ENCODE results near the gene GATD1.

Gene GATD1

GRCh38 chr11:794766-795633 is 17.7 kb upstream of the GATD1 start:
- peak; percentile 51 for DNase-seq

DNA sequence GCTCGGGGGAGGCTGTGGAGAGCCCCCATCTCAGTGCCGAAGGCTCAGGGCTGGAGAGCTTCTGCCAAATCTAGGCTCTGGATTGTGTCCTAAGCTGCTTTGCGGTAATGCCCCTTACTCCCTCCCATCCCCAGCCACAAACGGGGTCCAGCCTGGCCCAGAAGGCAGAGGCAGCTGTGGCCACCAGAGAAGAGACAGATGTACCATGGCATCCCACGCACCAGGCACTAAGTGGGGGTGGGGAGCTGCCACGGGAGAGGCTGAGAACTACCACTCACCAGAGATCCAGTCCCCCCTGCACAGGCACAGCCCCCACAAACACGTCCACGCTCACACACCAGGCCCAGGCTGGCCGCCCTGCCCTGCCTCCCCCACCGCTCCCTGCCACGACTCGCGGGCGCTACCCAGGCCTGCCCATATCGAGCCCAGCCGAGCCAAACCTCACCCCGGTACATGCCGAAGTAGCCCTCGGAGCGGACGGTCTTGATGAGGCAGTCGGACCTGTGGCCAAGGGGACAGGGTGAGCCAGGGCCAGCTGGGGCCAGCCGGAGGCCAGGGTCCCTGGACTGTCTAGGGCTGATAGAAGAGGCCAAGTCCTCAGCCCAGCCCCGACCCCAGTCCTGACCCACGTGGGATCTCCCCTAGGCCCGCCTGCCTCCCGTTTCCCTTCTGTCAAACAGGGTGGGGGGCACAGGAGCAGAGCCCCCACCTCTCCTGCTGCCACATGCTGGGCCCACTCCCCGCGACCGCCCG is 16.9 kb upstream of the GATD1 start:
- DNase-seq, result no peak

DNA sequence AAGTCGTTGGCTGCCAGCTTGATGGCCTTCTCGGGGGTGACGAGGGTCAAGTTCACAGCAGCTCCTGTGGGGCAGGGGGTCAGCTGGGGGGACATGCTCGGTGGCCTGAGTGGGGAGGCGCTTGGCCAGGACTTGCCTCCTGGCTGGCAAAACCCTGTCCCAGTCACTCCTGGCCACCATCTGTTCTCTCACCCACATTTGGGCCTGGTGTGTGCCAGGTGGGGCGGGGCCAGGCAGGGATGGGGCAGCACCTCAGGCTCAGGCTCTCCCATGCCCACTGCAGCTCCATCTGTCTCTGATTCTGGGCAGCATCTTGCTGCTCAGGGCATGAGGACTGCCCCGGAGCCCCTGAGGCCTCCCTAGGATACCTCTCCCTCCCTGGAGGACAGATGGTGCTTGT is 16.3 kb upstream of the GATD1 start:
- no peak for DNase-seq

GRCh38 chr11:792873-793272 is 15.6 kb upstream of the GATD1 start:
- DNase-seq, result no peak

GRCh38 chr11:792535-792821 is 15.2 kb upstream of the GATD1 start:
- no peak for DNase-seq

DNA sequence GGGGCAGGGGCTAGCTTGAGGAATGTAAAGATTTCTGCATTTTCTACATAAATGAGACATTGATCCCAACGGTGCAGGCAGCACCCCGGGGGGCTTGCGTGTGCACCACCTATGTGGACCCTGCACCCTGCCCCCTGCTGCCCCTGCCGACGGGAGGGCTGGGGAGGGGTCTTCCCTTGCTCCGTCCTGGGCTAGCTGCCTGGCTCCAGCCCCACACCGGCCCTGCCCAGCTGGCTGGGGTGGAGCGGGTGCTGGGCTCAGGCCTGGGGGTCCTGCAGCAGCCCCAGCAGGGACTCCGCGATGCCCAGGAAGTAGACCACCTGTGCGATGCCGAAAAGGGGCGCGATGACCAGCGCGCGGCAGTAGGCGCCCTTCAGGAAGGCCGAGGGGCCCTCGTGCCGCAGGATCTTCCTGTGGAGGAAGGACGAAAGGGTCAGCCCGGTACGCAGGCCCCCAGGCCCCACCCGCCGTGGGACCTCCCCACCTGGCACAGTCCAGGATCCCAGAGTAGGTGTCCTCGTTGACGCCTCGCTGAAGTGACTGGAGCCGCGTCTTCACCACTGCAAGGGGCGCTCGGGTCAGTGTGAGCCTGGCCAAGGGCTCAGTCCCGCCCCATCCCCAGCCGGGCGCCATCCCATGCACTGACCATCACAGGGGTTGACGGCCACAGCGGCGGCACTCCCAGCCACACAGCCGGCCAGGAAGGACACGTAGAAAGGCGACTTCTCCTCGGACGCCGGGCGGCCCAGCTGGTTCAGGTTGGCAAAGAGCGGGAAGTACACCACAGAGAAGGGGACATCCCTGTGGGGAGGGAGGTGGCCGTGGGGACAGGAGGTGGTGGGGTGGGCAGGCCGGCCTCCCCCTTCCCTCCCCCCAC is 14.6 kb upstream of the GATD1 start:
- no peak for DNase-seq

- peak; percentile 55 for DNase-seq
These were observed 13.7 kb upstream of the GATD1 start for GRCh38 chr11:790721-791564.

DNA sequence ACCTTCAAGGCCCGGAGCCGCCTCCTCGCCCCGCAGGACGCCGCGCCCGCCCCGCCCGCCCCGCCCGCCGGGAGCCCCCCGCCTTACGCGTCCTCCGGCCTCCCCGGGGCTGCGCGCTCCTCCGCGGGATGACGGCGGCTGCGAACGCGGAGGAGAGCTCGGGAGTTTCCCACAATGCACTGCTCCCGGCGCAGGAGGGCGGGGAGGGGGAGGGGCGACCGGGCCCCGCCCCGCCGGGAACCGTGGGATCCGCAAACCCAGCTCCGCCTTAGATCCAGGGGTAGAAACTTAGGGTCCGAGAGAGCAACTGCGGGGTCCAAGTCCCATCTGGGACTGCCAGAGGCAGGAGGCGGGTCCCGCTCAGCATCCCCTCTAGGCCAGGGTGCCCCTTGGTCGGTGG is 12.7 kb upstream of the GATD1 start, which contains the start of gene CEND1:
Gene CEND1, minus strand, starts transcription at position 148 of the 400 bp plus-strand sequence. CDS start 1,514 bp downstream, outside the sequence.
- DNase-seq, result no peak

DNA sequence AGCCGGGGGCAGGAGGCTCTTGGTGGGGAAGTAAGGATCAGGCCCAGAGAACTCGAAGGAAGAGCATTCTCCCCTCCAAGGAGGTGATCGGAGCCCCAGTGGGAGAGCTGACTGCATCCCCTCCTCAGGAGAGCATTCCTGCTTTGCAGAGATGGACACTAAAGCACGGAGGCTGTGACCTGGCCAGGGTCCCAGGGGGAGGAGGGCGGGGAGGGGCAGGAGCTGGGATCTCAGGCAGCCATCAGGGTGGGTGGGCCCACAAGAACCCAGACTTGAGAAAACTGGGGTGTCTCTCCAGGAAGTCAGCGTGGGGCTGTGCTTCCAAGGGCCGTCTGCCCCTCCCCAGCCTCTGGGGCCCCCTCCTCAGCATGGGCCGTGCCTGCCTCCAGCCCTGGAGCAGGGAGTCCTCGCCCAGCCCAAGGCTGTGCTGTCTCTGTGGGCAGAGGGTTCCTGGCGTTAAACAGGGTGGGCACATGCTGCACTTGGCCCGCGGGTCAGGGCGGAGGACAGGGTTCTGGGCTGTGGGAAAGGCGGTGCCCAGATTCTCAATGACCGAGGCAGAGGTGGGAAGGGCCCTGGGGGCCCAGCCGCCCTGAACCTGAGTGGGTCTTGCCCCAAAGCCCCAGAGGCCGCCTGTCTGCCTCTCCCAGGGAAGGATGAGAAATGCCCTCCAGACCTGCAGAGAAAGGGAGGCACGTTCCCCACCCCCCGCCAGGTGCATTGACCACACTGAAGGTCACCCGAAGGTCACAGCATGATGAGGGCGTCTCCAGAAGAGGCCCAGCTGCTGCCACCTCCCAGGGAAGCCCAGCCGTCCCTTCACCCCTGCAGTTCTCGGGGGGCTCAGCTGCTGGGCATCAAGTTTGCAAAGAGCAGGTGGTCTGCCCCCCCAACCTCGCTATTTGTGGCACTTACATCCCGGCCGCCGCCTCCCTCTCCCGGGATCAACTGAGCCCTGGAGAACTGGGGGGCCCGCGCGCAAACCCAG is 12.0 kb upstream of the GATD1 start:
- no peak for DNase-seq

DNA sequence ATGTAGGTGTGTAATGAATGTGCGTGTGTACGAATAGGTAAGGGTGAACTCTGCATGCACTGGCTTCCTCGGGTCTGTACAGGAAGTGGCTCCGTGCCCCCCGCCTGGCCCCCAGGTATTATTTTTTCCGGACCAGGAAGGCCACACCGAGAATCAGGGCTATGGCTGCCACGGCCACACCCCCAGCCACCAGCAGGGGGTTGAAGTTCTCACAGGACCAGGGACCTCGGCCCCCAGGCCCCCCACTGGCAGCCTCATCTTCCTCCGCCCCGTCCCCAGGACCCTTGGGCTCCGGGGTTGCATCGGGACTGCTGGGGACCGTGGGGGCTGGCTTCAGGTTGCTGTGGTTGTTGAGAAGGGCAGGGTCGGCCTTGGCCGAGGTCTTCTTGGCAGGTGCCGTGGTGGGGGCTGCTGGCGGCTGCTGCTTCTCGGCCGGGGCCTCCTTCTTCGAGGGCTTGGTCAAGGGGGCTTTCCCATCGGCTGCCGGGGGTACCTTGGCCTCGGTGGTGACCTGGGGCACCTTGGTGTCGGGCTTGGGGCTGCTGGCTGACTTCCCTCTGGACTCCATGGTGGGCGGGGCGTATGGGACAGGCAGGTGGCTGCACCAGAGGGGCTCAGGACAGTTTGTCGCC is 10.8 kb upstream of the GATD1 start:
- DNase-seq, result no peak

GRCh38 chr11:787084-787675 is 9.9 kb upstream of the GATD1 start:
- DNase-seq, result no peak

DNA sequence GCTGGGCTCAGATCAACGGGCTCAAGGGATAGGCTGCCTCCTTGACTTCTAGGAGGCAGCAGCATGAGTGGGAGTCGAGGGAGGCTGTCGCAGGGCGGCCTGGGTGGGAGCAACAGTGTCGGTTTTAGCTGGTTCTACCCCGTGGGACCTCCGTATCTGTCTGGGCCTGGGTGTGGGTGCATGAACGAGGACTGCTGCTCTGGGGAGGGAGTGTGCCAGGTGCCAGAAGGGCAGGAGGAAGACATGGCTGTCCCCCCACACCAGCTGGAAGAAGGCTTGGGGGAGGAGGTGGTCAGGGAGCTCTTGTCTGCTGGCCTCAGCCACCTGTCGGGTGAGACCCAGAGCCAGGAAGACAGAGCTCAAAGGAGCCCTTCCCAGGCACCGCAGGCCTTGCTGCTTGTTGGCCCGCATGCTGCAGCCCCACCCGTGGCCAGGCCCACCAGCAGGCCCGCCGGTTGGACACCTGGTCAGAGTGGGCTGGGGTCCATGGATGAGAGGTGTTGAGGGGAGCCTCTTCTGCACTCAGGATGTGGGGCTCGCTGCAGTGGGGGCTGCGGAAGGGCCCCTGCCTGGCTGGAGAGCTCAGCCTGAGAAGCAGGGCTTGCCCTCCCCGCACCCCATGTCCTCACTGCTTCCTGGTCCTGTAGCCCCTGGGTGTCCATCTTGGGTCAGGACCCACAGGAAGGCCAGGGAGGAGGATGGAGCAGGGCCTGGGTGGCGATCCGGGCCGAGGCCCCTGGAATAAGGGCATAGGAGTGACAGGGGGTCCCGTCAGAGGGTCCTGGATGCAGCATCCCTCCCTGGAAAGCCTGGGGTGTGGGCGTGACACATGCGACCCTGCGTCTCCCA is 9.2 kb upstream of the GATD1 start:
- no peak for DNase-seq

DNA sequence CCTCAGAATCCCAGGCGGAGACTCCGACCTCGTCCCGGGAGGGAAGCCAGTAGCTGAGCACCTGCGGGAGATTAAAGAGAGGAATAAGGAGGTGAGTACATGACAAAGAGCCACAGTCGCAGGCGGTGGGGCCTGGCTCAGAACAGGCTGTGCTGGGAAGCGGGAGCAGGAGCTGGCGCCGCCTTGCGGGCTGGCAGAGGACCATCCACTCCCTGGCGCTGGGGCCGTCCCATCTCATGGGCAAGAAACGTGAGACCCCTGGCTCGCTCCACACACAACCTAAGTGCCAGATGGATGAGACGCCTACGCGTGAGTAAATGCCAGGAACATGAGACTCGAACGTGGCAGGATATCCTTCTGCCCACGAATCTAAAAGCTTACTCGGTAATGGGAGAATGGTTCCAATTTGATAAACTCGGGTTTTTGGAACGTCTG is 6.3 kb upstream of the GATD1 start:
- peak; percentile 40 for DNase-seq

GRCh38 chr11:782264-783174 is 5.2 kb upstream of the GATD1 start:
- DNase-seq, result no peak

DNA sequence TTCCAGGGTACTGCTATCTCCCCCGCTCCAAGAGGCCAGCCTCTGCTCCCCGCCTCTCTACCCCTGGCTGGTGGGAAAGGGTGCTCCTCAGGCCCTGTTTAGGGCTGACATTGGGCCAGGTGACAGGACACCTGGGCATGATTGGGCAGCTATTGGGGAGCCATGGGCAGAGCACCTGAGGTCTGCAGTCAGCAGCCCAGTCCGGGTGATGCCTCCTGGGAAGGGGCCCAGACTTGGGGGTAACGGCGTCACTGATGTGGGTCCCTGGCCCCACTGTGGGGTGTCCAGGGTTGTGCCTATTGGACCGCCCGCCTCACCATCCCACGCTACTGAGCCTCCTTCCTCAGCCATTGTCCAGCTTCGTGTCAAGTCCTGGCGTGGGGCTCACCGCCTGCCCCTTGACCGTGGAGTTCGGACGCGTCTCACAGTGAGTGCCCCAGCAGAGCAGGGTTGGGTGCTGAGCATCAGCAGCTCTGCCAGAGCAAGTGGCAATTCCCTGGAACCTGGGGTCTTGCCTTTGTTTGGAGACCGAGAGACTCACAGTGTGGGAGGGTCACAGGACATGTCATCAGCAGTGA is 2.8 kb upstream of the GATD1 start:
- DNase-seq, result no peak

DNA sequence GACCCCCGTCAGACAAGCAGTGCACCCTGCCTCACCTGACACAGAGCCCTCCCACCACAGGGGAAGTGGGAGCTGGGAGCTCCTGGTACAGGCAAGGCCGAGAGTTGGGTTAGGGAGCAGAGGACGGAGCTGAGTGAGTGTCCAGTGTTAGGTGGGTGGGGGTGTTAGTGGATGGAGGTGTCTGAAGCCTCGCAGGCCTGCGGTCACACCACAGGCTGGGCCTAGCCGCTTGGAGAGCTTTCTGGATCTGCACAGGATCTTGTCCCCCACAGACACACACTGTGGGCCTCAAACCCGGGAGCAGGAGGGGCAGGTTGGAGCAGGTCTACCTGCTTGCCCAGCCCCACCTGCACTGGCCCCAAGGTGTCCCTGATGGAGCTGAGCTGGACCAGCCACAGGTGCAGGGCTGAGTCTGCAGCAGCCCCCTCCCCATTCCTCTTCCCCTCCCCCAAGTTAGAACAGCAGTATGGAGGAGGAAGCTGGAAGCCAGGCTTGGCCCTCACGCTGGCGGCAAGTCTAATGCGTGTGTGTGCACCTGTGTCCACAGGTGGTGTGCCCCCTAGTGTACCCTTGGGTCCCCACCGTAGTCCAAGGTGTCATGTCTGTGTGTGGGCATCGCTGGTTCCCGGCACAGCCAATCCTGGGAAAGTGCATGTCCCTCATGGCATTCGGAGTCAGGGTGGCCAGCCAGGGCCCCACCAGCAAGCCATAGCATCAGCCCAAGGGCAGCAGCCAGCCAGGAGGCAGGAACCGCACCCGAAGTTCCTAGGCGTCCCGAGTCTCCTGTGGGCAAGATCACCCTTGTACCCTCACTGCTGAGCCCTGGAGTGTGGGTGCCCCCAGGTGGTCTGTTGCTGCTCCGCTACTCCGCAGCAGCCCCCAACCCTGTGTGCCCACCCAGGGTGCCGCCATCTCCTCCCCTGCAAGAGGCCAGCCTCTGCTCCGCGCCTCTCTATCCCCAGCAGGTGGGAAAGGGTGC is 2.0 kb upstream of the GATD1 start:
- no peak for DNase-seq

All from NCI-H226 (cell line).